ENCODE measurements around the gene SUPV3L1.

Gene SUPV3L1

GRCh38 chr10:69214666-69215131 is 34.7 kb downstream of the SUPV3L1 start:
- no peak overlapping the region for H3K4me3 ChIP-seq (ENCODE audit: low read length)
- TF ChIP-seq, protein P1, sequence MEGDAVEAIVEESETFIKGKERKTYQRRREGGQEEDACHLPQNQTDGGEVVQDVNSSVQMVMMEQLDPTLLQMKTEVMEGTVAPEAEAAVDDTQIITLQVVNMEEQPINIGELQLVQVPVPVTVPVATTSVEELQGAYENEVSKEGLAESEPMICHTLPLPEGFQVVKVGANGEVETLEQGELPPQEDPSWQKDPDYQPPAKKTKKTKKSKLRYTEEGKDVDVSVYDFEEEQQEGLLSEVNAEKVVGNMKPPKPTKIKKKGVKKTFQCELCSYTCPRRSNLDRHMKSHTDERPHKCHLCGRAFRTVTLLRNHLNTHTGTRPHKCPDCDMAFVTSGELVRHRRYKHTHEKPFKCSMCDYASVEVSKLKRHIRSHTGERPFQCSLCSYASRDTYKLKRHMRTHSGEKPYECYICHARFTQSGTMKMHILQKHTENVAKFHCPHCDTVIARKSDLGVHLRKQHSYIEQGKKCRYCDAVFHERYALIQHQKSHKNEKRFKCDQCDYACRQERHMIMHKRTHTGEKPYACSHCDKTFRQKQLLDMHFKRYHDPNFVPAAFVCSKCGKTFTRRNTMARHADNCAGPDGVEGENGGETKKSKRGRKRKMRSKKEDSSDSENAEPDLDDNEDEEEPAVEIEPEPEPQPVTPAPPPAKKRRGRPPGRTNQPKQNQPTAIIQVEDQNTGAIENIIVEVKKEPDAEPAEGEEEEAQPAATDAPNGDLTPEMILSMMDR (IDR thresholded peaks at IDR 0.05; ENCODE audit: insufficient read depth, low read depth, low read length, missing control alignments), result no peak
- DNase-seq (ENCODE audit: low read depth), result no peak

GRCh38 chr10:69215405-69216171 is 35.6 kb downstream of the SUPV3L1 start:
- no peak overlapping the region for H3K4me3 ChIP-seq (ENCODE audit: low read length)
- TF ChIP-seq, protein P1 (IDR thresholded peaks at IDR 0.05; ENCODE audit: insufficient read depth, low read depth, low read length, missing control alignments), result no peak
- DNase-seq (ENCODE audit: low read depth), result no peak

DNA sequence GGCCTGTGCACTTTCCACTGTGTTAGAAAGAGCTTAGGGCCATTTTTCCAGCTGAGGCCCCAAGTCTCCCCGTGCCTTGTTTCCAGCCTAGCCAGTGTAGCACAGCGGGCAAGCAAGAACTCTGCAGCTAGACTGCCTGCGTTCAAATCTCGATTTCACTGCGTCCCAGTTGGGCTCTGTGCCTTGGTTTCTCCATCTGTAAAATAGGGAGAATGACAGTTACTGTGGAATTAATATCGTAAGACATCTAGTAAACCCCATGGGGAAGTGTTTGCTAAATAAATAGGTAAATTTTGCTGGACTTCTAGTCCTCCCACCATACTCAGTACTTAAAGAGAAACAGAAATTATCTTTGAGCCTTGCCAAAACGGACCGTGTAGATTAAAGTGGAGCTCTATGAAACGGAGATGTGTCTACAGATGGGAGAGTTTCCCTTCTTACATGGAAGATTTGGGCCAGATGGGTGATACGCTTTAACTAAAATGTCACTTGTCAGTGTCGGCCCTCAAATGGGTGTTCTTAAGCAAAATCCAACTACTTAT is 36.6 kb downstream of the SUPV3L1 start:
- TF ChIP-seq, protein P1 (IDR thresholded peaks at IDR 0.05; ENCODE audit: insufficient read depth, low read depth, low read length, missing control alignments), result no peak
- no peak for DNase-seq (ENCODE audit: low read depth)
- no peak overlapping the region for H3K4me3 ChIP-seq (ENCODE audit: low read length)

DNA sequence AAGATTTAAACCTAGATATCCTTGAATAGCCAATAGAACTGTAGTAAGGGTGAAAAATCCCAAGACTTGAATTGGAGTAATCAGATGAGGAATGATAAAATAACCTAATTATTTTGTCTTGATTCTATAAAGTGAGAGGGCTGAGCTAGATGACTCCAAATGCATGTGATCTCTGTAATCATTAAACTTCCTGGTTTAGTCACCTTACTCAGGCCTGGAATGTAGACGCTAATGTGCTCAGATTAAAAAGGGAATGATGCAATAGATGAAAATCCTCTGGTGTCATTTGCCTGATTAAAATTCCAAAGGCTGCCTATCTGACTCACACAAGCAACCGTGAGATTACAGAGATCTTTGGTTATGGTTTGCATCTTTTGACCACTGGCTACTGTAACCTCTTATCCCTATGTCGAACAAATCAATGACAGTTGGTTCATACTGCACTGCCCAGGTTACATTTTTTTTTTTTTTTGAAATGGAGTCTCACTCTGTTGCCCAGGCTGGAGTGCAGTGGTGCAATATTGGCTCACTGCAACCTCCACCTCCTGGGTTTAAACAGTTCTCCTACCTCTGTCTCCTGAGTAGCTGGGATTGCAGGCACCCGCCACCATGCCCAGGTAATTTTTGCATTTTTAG is 37.2 kb downstream of the SUPV3L1 start:
- TF ChIP-seq, protein P1 (IDR thresholded peaks at IDR 0.05; ENCODE audit: insufficient read depth, low read depth, low read length, missing control alignments), result no peak
- H3K4me3 ChIP-seq (ENCODE audit: low read length), result no peak overlapping the region
- DNase-seq (ENCODE audit: low read depth), result peak; percentile 95

DNA sequence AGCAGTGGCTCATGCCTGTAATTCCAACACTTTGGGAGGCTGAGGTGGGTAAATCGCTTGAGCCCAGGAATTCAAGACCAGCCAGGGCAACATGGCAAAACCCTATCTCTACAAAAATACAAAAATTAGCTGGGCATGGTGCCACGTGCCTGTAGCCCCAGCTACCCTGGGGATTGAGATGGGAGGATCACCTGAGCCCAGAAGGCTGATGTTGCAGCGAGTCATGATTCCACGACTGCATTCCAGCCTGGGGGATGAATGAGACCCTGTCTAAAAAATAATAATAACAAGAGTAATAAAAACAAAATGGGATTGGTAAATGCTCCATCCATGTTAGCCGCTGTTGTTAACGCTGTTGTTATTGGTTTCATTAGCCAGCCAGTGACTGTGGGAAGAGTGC is 38.8 kb downstream of the SUPV3L1 start:
- TF ChIP-seq, protein P1 (IDR thresholded peaks at IDR 0.05; ENCODE audit: insufficient read depth, low read depth, low read length, missing control alignments), result no peak
- H3K4me3 ChIP-seq (ENCODE audit: low read length), result no peak overlapping the region
- no peak for DNase-seq (ENCODE audit: low read depth)

DNA sequence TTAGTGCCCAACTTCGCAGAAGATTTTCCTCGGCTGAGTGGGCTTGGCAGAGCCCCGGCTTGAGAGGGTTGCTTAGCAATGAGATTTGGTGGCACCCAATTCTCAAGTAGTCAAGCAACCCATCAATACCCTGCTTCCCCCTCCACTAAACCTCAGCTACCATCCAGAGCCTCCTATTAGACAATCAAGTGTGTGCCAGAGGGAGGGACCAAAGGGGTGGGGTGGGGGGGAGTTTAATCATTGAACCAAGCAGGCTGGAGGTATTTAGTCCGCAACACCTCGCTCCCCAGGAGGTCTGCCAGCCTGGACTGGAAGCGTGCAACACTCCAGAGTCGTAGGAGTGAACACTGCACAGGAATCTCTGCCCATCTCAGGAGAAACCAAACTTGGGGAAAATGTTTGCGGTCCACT is 40.0 kb downstream of the SUPV3L1 start, which contains the start of gene HKDC1:
Gene HKDC1 (plus strand): TSS at position 292 of the 411 bp plus-strand sequence. CDS start 104 bp downstream, at position 396.
- TF ChIP-seq, protein P1 (IDR thresholded peaks at IDR 0.05; ENCODE audit: insufficient read depth, low read depth, low read length, missing control alignments), result no peak
- DNase-seq (ENCODE audit: low read depth), result no peak
- no peak within 1 kb of the TSS for H3K4me3 ChIP-seq (ENCODE audit: low read length)
